ENCODE results near the gene TNFRSF6B.

Gene TNFRSF6B

GRCh38 chr20:63672666-63673065 is 23.8 kb upstream of the TNFRSF6B start:
- no peak overlapping the region for H3K4me3 ChIP-seq (ENCODE audit: low read depth, low read length)
- no peak for TF ChIP-seq CTCF (IDR thresholded peaks at IDR 0.05; ENCODE audit: control insufficient read depth, extremely low read depth, insufficient read depth)
- no peak for DNase-seq (ENCODE audit: low read depth)

GRCh38 chr20:63673951-63674350 is 22.5 kb upstream of the TNFRSF6B start:
- no peak overlapping the region for H3K4me3 ChIP-seq (ENCODE audit: low read depth, low read length)
- no peak for TF ChIP-seq CTCF (IDR thresholded peaks at IDR 0.05; ENCODE audit: control insufficient read depth, extremely low read depth, insufficient read depth)
- no peak for DNase-seq (ENCODE audit: low read depth)

- H3K4me3 ChIP-seq (ENCODE audit: low read depth, low read length), result no peak overlapping the region
- DNase-seq (ENCODE audit: low read depth), result no peak
- TF ChIP-seq CTCF (IDR thresholded peaks at IDR 0.05; ENCODE audit: control insufficient read depth, extremely low read depth, insufficient read depth), result no peak
Measured at GRCh38 chr20:63675681-63676368, 20.6 kb upstream of the TNFRSF6B start.

GRCh38 chr20:63678071-63678470 is 18.4 kb upstream of the TNFRSF6B start:
- TF ChIP-seq CTCF (IDR thresholded peaks at IDR 0.05; ENCODE audit: control insufficient read depth, extremely low read depth, insufficient read depth), result no peak
- H3K4me3 ChIP-seq (ENCODE audit: low read depth, low read length), result no peak overlapping the region
- DNase-seq (ENCODE audit: low read depth), result no peak

- no peak for DNase-seq (ENCODE audit: low read depth)
- no peak overlapping the region for H3K4me3 ChIP-seq (ENCODE audit: low read depth, low read length)
- no peak for TF ChIP-seq CTCF (IDR thresholded peaks at IDR 0.05; ENCODE audit: control insufficient read depth, extremely low read depth, insufficient read depth)
Measured at GRCh38 chr20:63678667-63679465, 17.6 kb upstream of the TNFRSF6B start.

GRCh38 chr20:63679799-63680305 is 16.6 kb upstream of the TNFRSF6B start:
- no peak overlapping the region for H3K4me3 ChIP-seq (ENCODE audit: low read depth, low read length)
- no peak for TF ChIP-seq CTCF (IDR thresholded peaks at IDR 0.05; ENCODE audit: control insufficient read depth, extremely low read depth, insufficient read depth)
- no peak for DNase-seq (ENCODE audit: low read depth)
